ENCODE measurements around the gene OPHN1.

Gene OPHN1, protein sequence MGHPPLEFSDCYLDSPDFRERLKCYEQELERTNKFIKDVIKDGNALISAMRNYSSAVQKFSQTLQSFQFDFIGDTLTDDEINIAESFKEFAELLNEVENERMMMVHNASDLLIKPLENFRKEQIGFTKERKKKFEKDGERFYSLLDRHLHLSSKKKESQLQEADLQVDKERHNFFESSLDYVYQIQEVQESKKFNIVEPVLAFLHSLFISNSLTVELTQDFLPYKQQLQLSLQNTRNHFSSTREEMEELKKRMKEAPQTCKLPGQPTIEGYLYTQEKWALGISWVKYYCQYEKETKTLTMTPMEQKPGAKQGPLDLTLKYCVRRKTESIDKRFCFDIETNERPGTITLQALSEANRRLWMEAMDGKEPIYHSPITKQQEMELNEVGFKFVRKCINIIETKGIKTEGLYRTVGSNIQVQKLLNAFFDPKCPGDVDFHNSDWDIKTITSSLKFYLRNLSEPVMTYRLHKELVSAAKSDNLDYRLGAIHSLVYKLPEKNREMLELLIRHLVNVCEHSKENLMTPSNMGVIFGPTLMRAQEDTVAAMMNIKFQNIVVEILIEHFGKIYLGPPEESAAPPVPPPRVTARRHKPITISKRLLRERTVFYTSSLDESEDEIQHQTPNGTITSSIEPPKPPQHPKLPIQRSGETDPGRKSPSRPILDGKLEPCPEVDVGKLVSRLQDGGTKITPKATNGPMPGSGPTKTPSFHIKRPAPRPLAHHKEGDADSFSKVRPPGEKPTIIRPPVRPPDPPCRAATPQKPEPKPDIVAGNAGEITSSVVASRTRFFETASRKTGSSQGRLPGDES

DNA sequence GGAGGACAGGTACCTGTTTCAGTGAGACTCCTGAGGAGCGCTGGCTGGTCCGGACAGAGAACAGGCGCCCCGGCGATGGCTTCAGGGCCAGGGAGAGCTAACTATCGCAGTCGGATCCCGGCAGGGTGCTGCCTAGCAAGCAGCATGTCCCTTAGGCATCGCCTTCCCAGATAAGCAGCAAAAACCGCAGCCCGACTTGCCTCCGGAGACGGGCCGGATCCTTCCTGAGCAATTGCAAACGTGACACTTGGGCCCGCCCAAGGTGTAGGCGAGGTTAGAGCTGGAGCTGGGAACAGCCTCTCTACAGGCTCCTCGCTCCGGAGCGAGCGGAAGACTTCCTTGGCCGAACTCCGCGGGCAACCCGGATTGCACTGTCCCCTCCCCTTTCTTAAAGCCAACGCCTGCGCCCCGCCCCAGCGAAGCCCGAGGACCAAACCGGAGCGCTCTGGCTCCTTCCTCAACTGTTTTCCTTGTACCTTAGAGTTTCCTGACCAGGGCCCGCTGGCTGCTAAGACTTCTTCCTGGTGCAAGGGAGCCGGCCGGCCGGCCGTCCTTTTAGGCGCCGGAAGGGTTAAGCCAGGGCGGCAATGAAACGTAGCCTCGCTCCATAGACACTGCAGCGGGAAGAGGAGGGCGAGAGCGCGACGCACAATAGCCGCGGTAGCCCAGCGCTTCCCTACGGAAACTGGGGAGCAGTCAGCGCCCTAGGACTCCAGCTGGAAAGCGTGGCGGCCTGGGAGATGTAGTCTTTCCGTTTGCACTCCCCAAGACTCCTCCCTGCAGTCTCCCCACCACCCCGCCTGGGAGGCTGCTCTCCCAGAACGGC is at the start of gene OPHN1:
OPHN1 (minus strand) TSS at position 341 of the 826 bp plus-strand sequence. CDS start 475 bp downstream, outside the sequence.
- H3K4me3 ChIP-seq (ENCODE audit: low read depth, low read length): peak within 1 kb of the TSS; percentile 75

DNA sequence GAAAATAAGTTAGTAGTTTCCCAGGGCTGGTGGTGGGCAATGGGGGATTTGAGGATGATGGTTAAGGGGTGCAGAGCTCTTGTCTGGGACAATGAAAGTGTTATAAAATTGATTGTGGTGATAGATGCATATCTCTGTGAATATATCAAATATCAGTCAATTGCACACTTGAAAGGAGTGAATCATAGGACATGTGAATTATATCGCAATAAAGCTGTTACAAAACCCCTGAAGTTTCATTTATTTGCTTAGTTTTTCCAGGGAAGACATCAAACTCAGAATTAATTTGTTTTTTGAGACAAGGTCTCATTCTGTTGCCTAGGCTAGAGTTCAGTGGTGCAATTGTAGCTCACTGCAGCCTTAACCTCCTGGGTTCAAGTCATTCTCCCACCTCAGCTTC is 47.7 kb upstream of the OPHN1 start:
- H3K4me3 ChIP-seq (ENCODE audit: low read depth, low read length): no peak overlapping the region

DNA sequence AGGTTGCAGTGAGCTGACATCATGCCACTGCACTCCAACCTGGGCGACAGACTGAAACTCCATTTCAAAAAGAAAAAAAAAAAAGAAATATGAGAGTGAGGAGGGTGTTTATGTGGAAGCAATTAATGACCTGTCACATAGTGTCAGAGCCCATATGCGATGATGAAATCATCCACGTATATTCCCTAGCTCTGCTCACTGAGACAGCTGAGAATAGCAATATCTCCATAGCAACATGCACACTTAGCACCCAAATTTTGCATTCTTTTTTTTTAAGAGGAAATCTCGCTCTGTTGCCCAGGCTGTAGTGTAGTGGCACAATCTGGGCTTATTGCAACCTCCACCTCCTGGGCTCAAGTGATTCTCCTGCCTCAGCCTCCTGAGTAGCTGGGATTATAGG is 31.5 kb upstream of the OPHN1 start:
- no peak overlapping the region for H3K4me3 ChIP-seq (ENCODE audit: low read depth, low read length)

DNA sequence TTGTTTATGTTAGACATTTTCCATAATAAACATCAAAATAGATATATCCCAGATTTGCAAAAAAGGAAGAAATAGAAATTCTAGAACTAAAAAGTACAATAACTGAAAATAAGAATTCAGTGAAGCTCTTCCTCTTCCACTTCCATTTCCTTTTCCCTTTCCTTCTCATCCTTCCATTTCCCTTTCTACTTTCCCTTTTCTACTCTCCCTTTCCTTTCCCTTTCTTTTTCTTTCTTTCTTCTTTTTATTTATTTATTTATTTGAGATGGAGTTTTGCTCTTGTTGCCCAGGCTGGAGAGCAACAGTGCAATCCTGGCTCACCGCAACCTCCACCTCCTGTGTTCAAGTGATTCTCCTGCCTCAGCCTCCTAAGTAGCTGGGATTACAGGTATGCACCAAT is 30.6 kb upstream of the OPHN1 start:
- no peak overlapping the region for H3K4me3 ChIP-seq (ENCODE audit: low read depth, low read length)

DNA sequence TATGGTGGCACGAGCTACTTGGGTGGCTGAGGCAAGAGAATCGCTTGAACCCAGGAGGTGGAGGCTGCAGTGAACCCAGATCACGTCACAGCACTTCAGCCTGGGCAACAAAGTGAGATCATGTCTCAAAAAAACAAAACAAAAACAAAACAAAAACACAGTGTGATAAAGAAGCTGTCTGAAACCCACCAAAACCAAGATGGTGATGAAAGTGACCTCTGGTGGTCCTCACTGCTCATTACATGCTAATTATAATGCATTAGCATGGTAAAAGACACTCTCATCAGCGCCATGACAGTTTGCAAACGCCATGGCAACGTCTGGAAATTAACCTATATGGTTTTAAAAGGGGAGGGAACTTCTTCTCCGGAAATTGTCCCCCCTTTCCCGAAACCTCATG is 29.4 kb upstream of the OPHN1 start:
- no peak overlapping the region for H3K4me3 ChIP-seq (ENCODE audit: low read depth, low read length)

DNA sequence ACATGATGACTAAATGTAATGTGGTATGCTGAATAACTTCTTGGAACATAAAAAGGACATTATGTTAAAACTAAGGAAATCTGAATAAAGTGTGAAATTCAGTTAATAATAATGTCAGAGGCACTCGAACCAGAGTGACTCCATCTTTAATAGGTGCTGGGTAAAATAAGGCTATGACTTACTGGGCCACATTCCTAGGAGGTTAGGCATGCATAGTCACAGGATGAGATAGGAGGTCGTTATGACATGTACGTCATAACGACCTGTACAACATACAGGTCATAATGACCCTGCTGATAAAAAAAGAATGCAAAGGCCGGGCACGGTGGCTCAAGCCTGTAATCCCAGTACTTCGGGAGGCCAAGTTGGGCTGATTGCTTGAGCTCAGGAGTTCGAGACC is 28.9 kb upstream of the OPHN1 start:
- no peak overlapping the region for H3K4me3 ChIP-seq (ENCODE audit: low read depth, low read length)

DNA sequence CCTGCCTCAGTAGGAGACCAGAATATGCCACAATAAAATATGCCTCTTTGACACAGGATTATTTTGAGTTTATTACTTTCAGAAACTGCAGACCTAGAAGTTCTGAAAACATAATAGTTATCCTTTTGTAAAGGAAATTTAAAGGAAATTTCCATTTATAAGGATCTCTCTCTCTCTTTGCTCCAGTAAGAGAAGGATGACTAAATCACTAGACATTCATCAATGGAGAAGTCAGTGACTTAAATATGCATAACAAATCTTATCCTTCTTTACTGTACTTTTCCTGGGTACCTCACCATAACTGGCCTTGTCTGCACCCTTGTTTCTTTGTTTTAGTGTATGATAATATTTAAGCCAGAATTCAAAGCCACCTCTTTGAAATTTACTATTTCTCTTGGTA is 28.3 kb upstream of the OPHN1 start:
- no peak overlapping the region for H3K4me3 ChIP-seq (ENCODE audit: low read depth, low read length)

DNA sequence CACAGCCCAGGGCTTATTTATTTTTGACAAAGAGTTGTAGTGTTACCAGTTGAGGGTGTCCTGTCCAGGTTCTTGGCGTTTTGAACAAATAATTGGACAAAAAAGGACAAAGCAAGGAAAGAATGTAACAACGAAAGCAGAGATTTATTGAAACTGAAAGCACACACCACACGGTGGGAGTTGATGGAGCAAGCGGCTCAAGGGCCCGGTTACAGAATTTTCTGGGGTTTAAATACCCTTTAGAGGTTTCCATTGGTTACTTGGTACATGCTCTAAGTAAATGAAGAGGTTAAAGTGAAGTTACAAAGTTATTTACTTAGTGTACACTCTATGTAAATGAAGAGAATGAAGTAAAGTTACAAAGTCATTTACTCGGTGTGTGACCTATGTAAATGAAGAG is 27.8 kb upstream of the OPHN1 start:
- no peak overlapping the region for H3K4me3 ChIP-seq (ENCODE audit: low read depth, low read length)

DNA sequence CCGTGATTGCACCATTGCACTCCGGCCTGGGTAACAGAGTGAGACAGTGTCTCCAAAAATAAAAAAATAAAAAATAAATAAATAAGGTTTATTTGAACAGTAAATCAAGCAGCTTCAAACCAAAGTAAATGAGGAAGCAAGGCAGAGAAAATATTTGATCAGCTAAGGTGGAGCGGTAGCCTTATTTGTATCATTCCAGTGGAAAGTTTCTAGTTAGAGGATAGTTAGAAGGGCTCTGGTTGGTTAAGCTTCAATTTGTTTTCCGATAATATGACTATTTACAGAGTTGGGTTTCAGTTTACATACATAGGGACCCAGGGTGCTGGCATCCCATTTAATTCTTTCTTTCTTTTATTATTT is 21.8 kb upstream of the OPHN1 start:
- no peak overlapping the region for H3K4me3 ChIP-seq (ENCODE audit: low read depth, low read length)

DNA sequence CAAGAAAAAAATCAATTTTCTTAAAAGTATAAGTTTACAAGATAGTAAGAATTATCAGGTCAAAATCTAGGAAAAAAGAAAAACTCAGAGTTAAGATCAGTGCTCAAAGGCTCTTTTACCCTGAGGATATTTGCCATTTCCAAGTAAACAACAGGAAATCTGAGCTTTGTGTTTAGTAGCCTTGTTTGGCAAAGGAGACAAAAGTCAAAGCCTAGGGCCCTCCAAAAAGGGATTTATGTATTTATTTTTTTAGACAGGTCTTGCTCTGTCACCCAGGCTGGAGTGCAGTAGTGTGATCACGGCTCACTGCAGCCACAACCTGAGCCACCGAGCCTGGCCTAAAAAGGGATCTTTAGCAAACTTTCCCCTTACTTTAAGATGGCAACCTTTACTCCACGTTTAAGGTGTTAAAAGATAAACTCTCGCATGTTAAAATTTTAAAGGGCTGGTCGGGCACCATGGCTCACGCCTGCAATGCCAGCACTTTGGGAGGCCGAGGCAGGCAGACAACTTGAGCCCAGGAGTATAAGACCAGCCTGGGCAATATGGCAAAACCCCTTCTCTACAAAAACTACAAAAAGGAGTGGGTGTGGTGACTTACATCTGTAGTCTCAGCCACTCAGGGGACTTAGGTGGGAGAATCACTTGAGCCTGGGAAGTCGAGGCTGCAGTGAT is 21.3 kb upstream of the OPHN1 start:
- H3K4me3 ChIP-seq (ENCODE audit: low read depth, low read length): no peak overlapping the region

DNA sequence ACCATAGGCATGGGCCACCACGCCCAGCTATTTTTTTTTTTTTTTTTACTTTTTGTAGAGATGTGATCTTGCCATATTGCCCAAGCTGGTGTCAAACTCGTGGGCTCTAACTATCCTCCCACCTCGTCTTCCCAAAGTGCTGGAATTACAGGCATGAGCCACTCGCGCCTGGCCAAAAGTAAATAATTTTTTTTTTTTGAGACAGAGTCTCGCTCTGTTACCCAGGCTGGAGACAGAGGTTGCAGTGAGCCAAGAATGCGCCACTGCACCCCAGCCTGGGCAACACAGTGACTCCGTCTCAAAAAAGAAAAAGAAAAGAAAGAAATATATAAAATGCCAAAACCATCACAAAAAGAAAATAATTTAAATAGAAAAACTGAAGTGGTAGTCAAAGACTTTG is 18.4 kb upstream of the OPHN1 start:
- no peak overlapping the region for H3K4me3 ChIP-seq (ENCODE audit: low read depth, low read length)

DNA sequence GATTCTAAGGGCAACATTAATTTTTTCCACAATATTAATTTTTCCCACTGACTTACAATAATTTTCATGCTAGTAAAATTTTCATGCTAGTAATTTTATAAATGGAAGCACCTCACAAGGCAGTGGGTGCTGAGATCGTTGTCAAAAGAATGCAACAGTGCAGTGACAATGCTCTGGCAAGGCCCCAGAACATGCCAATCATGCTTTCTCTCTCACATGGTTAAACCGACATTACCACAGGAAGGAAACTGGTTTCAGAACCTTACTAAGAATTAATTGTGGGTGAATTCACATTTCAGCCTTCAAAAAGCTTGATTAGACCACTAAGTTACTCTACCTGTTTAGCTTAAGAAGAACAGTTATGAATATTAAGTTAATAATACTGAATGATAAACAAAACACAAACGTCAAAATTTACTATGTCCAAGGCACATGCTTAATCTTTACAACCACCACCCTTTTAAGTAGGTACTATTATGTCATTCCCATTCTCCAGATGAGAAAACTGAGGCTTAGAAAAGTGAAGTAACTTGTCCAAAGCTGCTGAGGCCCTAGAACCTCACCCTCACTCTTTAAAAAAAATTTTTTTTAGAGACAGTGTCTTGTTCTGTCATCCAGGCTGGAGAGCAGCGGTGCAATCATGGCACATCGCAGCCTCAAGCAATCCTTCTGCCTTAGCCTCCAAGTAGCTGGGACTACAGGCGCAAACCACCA is 10.0 kb upstream of the OPHN1 start:
- H3K4me3 ChIP-seq (ENCODE audit: low read depth, low read length): no peak overlapping the region

DNA sequence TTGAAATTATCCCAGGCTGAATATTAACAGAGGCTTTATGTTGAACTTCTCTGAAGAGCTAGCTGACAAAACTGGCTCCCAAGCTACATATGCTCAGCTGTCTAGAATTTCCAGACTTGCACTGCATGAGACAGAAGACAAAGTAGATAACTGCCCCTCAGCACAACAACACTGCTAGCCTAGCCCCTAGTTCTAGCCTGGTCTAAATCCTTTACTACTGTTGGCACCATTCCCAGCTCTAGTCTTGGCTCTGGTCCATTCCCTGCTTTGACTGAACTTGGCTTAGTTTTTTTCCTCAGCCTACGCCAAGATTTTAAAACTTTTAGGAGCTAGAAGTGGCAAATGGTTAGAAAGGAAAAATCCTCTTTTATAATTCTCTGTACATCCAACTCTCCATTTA is 7.6 kb upstream of the OPHN1 start:
- no peak overlapping the region for H3K4me3 ChIP-seq (ENCODE audit: low read depth, low read length)

DNA sequence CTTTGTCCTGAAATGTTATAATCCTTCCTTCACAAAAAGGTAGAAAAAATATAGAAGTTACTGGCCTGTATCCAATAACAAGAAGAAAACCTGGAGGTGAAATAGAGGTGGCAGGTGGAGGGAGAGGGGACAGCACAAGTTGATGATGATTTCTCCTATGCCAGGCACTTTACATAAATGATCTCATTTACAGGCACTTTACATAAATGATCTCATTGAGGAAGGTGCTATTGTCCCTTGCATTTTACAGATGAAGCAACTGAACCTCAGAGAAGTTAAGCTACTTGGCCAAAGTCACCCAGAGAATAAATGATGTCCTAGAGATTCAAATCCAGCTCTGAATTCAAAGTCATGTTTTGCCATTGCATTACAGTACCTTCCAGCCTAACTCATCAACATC is 7.1 kb upstream of the OPHN1 start:
- no peak overlapping the region for H3K4me3 ChIP-seq (ENCODE audit: low read depth, low read length)

DNA sequence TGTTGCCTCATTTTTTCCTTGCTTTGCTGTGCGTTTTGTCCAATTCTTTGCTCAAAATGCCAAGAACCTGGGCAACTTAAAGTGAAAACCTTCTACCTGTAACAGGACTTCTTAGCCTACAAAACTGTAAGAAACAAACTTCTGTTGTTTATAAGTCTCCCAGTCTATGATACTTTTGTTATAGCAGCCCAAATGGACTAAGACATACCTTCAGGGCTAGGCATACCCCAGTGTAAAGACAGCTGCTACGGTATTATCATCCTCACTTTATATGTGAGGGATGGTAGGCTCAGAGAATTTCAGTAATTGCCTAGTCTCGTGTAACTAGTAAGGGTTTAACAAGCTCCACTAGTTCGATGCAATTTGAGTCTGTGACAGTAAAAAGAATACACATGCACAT is 6.0 kb upstream of the OPHN1 start:
- no peak overlapping the region for H3K4me3 ChIP-seq (ENCODE audit: low read depth, low read length)

DNA sequence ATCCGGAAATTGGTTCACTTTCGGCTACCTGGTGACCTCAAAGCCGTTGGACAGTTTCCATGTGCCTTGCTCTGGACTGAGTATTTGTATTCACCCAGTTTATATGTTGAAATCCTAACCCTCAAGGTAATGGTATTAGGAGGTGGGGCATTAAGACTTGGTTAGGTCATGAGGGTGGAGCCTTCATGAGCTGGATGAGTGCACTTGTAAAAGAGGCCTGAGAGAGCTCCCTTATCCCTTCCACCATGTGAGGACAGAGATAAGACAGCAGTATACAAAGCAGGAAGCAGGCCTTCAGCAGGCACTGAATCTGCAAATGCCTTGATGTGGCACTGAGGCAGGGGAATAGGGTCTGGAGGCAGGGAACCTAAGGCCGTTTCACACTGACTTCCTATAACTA is 5.3 kb upstream of the OPHN1 start:
- no peak overlapping the region for H3K4me3 ChIP-seq (ENCODE audit: low read depth, low read length)

DNA sequence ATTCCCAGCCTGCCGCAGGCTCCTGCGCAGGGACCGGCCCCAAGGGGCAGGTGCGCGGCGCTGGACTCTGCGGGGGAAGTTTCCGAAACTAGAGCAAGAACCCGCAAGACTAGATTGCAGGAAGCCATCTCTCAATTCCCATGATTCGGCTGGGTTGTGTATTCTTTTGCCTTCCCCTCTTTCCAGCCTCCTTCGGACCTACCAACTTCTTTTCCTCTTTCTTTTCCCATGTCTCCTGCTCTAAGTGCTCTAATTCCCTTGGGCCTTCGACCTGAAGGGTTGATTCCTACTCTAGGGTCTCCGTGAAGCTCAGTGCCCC is 645 bp upstream of the OPHN1 start:
- H3K4me3 ChIP-seq (ENCODE audit: low read depth, low read length): peak overlapping the region; percentile 75

DNA sequence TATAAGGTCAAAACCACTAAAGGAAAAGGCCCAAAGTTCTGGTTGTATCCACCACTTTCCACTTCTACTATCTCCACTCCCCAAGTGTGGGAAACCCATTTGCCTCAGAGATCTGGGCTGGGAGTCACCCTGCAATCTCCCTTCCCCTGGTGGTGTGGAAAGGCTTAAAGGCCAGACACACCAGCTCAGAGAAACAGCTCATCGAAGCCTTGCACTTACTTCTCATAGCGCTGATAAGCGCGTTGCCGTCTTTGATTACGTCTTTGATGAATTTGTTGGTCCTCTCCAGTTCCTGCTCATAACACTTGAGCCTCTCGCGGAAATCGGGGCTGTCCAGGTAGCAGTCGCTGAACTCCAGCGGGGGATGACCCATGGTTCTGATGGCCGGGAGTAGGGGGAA is 647 bp downstream of the OPHN1 start:
- peak overlapping the region; percentile 75 for H3K4me3 ChIP-seq (ENCODE audit: low read depth, low read length)

DNA sequence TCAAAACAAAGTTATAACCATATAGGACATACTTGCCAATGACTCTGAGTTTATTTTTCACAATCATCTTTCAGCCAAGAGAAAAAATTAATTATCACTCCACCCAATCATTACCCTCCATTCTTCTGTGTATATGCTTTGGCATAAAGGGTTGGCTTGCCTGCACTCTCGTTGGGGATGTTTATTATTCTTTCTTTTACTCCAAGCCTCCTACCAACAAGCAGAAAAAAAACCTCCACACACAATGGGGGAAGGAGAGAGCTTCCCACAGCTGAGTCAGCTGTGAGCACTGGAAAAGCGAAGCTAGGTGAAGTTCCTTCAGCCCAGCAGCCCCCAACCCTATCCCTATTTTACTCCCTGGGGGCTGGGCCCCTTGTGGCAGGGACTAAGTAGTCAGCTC is 1.5 kb downstream of the OPHN1 start:
- H3K4me3 ChIP-seq (ENCODE audit: low read depth, low read length): no peak overlapping the region

DNA sequence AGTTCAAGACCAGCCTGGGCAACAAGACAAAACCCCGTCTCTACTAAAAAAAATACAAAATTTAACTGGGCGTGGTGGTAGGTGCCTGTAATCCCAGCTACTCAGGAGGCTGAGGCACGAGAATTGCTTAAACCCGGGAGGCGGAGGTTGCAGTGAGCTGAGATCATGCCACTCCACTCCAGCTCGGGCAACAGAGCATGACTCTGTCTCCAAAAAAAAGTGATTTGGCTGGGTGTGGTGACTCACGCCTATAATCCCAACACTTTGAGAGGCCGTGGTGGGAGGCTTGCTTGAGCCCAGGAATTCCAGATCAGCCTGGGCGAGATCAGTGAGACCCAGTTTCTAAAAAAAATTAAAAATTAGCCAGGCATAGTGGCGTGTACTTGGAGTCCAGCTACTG is 4.1 kb downstream of the OPHN1 start:
- no peak overlapping the region for H3K4me3 ChIP-seq (ENCODE audit: low read depth, low read length)

DNA sequence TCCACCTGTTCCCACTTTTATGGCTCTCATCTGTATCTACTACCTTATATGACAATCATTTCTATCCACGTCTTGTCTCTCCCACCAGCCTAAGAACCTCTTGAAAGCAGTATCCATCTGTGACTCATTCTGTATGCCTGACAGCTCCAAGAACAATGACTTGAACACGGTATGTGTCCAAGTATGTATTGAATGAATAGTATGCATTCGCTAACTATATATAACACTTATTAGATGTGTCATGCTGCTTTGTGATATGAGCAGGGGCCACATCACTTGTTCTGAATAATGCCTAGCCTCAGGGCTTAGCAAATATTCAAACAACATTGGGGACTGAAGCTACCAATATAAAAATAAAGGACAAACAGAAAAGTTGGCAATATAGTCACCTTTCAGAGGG is 4.9 kb downstream of the OPHN1 start:
- no peak overlapping the region for H3K4me3 ChIP-seq (ENCODE audit: low read depth, low read length)

Data from iPS-11a (cell line).